CD4-positive, alpha-beta T cell (primary cell): ENCODE data around the gene TIMM10. TPM values are rescaled to one million over a fixed set of nuclear protein-coding genes. Genes with fewer than 3 reads are reported as not detected.

Experiments used
- ATAC-seq: fragments of 200-7000 bp; cut with Tn5 transposase; one replicate; pipeline ENCODE4 v1.10.0; 2022; ENCODE audit warnings: mild to moderate bottlenecking; ENCODE audit not compliant: poor library complexity
- CTCF ChIA-PET: fragments of 350-600 bp; sonication (Branson Sonifier 250); formaldehyde crosslinking; loops from one replicate; lab custom pipeline; 2021; ENCODE audit warnings: antibody characterized with exemption, inconsistent platforms; lab: Charles Lee
- POLR2A ChIA-PET: fragments of 350-600 bp; sonication (Branson Sonifier 250); formaldehyde crosslinking; loops from one replicate; lab custom pipeline; 2021; ENCODE audit warnings: antibody characterized with exemption, inconsistent platforms; lab: Charles Lee
- DNase-seq, 14 experiments: peaks; one replicate each; pipeline ENCODE4 v3.0.0-alpha.2; 2013 to 2020; ENCODE audit warnings: mixed read lengths in 2 of 14
- H3K27ac ChIP-seq, 2 donors: one replicate each; pipeline versions ENCODE4 v1.5.1 to v1.7.0; 2013; ENCODE audit warnings: low read length in 2 of 2, low read depth in 1 of 2, mild to moderate bottlenecking in 1 of 2
- H3K27me3 ChIP-seq, 2 experiments: 1 replicate in 1 of 2; 2 replicates in 1 of 2; pipeline versions ENCODE4 v1.6.1 to v1.7.0; 2013; ENCODE audit warnings: low read length in 2 of 2, control low read depth in 1 of 2, mild to moderate bottlenecking in 1 of 2, moderate library complexity in 1 of 2; ENCODE audit not compliant: insufficient read depth in 2 of 2, control insufficient read depth in 1 of 2
- H3K36me3 ChIP-seq: one replicate; pipeline ENCODE4 v1.6.1; 2013; ENCODE audit warnings: low read length, control low read depth; ENCODE audit not compliant: insufficient read depth
- H3K4me1 ChIP-seq: one replicate; pipeline ENCODE4 v1.6.1; 2013; ENCODE audit warnings: low read length, control low read depth; ENCODE audit not compliant: insufficient read depth
- H3K4me3 ChIP-seq: one replicate; pipeline ENCODE4 v1.5.1; 2013; ENCODE audit warnings: mild to moderate bottlenecking, low read length, moderate library complexity
- H3K9me3 ChIP-seq, 2 experiments: 1 replicate in 1 of 2; 2 replicates in 1 of 2; pipeline versions ENCODE4 v1.6.1 to v1.7.0; 2013; ENCODE audit warnings: low read length in 2 of 2, mild to moderate bottlenecking in 2 of 2, control low read depth in 1 of 2, moderate library complexity in 1 of 2; ENCODE audit not compliant: control insufficient read depth in 1 of 2, insufficient read depth in 1 of 2
- H3K27ac Mint-ChIP-seq: one replicate; pipeline ENCODE4 v1.8.0; 2020; ENCODE audit warnings: mixed read lengths
- H3K27me3 Mint-ChIP-seq: one replicate; pipeline ENCODE4 v1.8.0; 2021; ENCODE audit warnings: mixed read lengths
- H3K36me3 Mint-ChIP-seq: one replicate; pipeline ENCODE4 v1.8.0; 2021; ENCODE audit warnings: low read depth, mixed read lengths
- H3K4me1 Mint-ChIP-seq: one replicate; pipeline ENCODE4 v1.8.0; 2021; ENCODE audit warnings: low read depth, mixed read lengths
- H3K4me3 Mint-ChIP-seq: one replicate; pipeline ENCODE4 v1.8.0; 2020; ENCODE audit warnings: mild to moderate bottlenecking, mixed read lengths
- H3K9me3 Mint-ChIP-seq: one replicate; pipeline ENCODE4 v1.8.0; 2020; ENCODE audit warnings: mixed read lengths
- CTCF ChIP-seq: fragments of 200-600 bp; IDR thresholded peaks from one replicate; pipeline ENCODE4 v1.8.0; 2022; ENCODE audit warnings: antibody characterized with exemption, mild to moderate bottlenecking
- intact Hi-C, 2 experiments: fragments of 100-400 bp; cut with DNase I in 1 of 2; cut with micrococcal nuclease in 1 of 2; formaldehyde crosslinking; loops; one replicate each; pipeline versions ENCODE4 v1.15.1 to v1.9.0; 2023 to 2025; cut with DNase I, micrococcal nuclease
- polyA plus RNA-seq, 2 donors: library from polyadenylated mRNA; unstranded; fragments of 120-200 nt; gene quantifications; one replicate each; pipeline ENCODE4 v1.2.1, GENCODE V29; 2013
- total RNA-seq, 174 experiments: library from RNA in 2 of 174; stranded (reverse) in 2 of 174; gene quantifications; one replicate each; pipeline ENCODE4 v1.2.3 and lab custom pipeline; 2021 to 2026

The TIMM10 gene
- total RNA-seq, result 10 to 100 TPM; 28.0 TPM
- polyA plus RNA-seq (2013, experiment 1 of 2), result 27.2 TPM
- polyA plus RNA-seq (2013, experiment 2 of 2), result 20.6 TPM
- total RNA-seq (lab: John Stamatoyannopoulos, UW), result 6.3 to 63.6 (median 12.7) reads per million in 172 experiments

- Mint-ChIP-seq H3K27me3 (no peaks in the 10 kb centered on the region), H3K4me3 (peak within 1 kb of the TSS; percentile 89), H3K9me3 (no peaks in the 10 kb centered on the region), H3K27ac (peak within 1 kb of the TSS; percentile 90), H3K36me3 (peaks cover 5% of the 10 kb centered on the region), H3K4me1 (peaks cover 25% of the 10 kb centered on the region)
- DNase-seq (peak; percentile 82 to 99 (median 91)), ATAC-seq (peak; percentile 91)
- Histone ChIP-seq H3K4me1 (peaks cover 24% of the 10 kb centered on the region), H3K27ac (peak within 1 kb of the TSS; percentile 78 to 91), H3K4me3 (peak within 1 kb of the TSS; percentile 85), H3K9me3 (no peaks in the 10 kb centered on the region), H3K36me3 (peaks cover 11% of the 10 kb centered on the region), H3K27me3 (no peaks in the 10 kb centered on the region)
- TF ChIP-seq CTCF, result no peak
- ChIA-PET POLR2A (interaction anchor here (0.7 to 2.9 kb wide), 8 partner anchors 19 to 211 kb away, joined by 3 to 11 read pairs (median 4); partner anchors contain the start of genes SELENOH, TNKS1BP1 and UBE2L6), CTCF (interaction anchor here (1.0 to 9.3 kb wide), 6 partner anchors 37 to 206 kb away, joined by 3 to 130 read pairs (median 8); partner anchors contain the start of genes TNKS1BP1 and UBE2L6)
- intact Hi-C loops, result loop anchor here (1.0 to 2.0 kb wide), 6 partner anchors 36 to 1048 kb away; partner anchors contain the start of genes UBE2L6 (in 2 of the 2), MED19 (in 1 of the 2), TMX2 (in 1 of the 2) and ZFP91 (in 1 of the 2)
Measured at GRCh38 chr11:57530596-57531507, at the start of gene TIMM10. Gene TIMM10, minus strand, starts transcription at chr11:57530754. Its CDS starts 565 bp downstream, at chr11:57530189.

- Histone ChIP-seq H3K36me3 (no peaks in the 10 kb centered on the region), H3K9me3 (no peaks in the 10 kb centered on the region), H3K4me3 (no peak overlapping the region), H3K27me3 (no peaks in the 10 kb centered on the region), H3K4me1 (peaks cover 6% of the 10 kb centered on the region), H3K27ac (no peak overlapping the region)
- H3K27me3 Mint-ChIP-seq, result peaks cover 8% of the 10 kb centered on the region
- no peaks in the 10 kb centered on the region for H3K36me3 Mint-ChIP-seq
- intact Hi-C loops, result no loop called here
- TF ChIP-seq CTCF, result no peak
- ChIA-PET POLR2A (no interaction called here), CTCF (interaction anchor here (0.5 kb wide), 1 partner anchor 124 kb away, joined by 3 read pairs; no protein-coding TSS in a partner anchor)
- no peaks in the 10 kb centered on the region for H3K9me3 Mint-ChIP-seq
- no peak overlapping the region for H3K4me3 Mint-ChIP-seq
- peaks cover 7% of the 10 kb centered on the region for H3K4me1 Mint-ChIP-seq
- DNase-seq (no peak), ATAC-seq (no peak)
- H3K27ac Mint-ChIP-seq, result no peak overlapping the region
Measured at GRCh38 chr11:57574061-57574460, 43.5 kb upstream of the TIMM10 start.

GRCh38 chr11:57571606-57572005 is 41.1 kb upstream of the TIMM10 start:
- peaks cover 7% of the 10 kb centered on the region for H3K27me3 Mint-ChIP-seq
- Histone ChIP-seq H3K27me3 (no peaks in the 10 kb centered on the region), H3K4me3 (no peak overlapping the region), H3K36me3 (no peaks in the 10 kb centered on the region), H3K9me3 (no peaks in the 10 kb centered on the region), H3K27ac (no peak overlapping the region), H3K4me1 (peaks cover 14% of the 10 kb centered on the region)
- DNase-seq, result no peak
- TF ChIP-seq CTCF, result no peak
- no peak for ATAC-seq
- CTCF ChIA-PET, result interaction anchor here (1.4 kb wide), 1 partner anchor 78 kb away, joined by 3 read pairs; no protein-coding TSS in a partner anchor
- no peak overlapping the region for H3K27ac Mint-ChIP-seq
- peaks cover 20% of the 10 kb centered on the region for H3K4me1 Mint-ChIP-seq
- no peaks in the 10 kb centered on the region for H3K9me3 Mint-ChIP-seq
- POLR2A ChIA-PET, result no interaction called here
- no peak overlapping the region for H3K4me3 Mint-ChIP-seq
- intact Hi-C loops, result no loop called here
- peaks cover 10% of the 10 kb centered on the region for H3K36me3 Mint-ChIP-seq
